GM03348 (cell line): ENCODE data around the gene ARHGEF12.
A peak's percentile ranks its signal among the peaks of the same experiment; 100 is the strongest.
"Not testable (repeated sequence)": the region's sequence is repeated elsewhere in the genome, so short reads cannot be mapped to it uniquely, and the experiment has no call there.

ENCODE experiments used
- DNase-seq: peaks from one replicate; pipeline ENCODE4 v3.0.0; 2012; ENCODE audit warnings: low spot score

The ARHGEF12 gene

DNA sequence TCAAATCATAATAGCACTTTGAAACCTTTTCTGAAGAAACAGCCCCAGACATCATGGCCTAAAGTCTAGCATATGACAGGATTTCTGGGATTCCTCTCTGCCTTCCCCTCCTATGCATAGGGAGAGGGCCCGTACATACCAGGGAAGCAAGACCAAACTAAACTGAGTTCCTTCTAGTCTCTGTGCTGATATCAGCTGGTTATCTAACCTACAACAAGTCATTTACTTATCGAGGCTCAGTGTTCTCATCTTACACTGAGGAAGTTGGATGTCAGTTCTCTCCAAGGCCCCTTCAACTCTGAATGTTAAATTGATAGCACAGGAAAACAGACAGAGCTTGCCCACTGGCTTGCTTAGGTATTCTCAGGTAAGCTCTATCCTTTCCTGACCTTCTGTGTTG, 158.4 kb downstream of the ARHGEF12 start:
- no peak for DNase-seq

DNA sequence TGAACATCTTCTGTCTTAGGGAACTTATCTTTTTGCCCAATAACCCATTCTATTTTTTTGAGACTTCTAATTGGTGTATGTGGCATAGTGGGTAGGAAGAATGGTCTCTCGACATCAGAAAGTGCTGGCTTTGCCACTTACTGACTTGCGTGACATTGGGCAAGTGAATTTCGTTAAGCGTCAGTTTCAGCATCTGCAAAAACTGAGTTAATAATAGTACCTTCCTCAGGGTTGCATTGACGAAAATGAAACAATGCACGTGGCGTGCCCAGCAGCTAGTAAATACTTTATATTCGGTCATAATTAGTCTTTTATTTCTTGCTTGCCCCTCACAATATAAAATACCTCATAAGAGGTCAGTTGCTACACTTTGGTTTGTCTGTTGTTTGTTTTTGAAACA, 162.9 kb downstream of the ARHGEF12 start:
- DNase-seq, result no peak

DNA sequence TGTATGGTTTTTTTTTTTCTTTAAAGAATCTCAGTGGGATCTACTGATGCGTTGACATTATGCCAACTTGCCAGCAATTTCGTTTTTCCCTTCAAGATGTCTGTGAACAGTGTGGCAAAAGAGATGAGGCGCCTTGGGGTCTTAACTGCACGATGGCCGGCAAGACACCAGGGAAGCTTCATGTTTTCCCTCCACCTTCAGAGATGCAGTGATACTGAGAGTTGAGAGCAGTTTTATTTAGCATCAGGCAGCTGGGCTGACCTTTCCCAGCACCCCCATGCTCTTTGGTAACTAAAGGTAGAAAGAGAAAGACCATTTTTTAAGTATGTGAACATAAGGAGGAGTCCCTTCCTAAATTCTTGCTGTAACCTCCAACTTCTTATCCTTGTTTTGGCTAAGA, 163.6 kb downstream of the ARHGEF12 start:
- DNase-seq, result no peak

GRCh38 chr11:120500414-120501071, 164.3 kb downstream of the ARHGEF12 start:
- no peak for DNase-seq

DNA sequence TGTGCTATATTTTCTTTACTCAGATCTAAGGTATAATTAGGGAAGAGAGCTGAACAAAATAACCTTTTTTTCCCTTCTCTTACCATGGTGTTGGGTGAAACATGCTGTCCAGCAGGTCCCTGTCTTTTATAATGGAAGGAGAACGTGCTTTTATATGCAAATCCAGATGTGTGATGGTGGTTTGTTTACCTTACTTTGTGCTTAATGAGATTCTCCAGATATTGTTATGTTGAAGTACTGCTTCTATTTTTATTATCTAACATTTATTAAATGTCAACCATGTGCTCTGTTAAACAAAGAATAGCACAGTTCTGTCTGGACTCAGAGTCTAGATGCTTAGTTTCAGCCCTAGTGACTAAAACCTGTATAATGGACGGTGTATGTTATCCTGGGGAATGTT, 165.2 kb downstream of the ARHGEF12 start:
- no peak for DNase-seq

GRCh38 chr11:120501976-120502755, 166.0 kb downstream of the ARHGEF12 start:
- no peak for DNase-seq

GRCh38 chr11:120503529-120503928, 167.3 kb downstream of the ARHGEF12 start:
- DNase-seq, result not testable (repeated sequence)

DNA sequence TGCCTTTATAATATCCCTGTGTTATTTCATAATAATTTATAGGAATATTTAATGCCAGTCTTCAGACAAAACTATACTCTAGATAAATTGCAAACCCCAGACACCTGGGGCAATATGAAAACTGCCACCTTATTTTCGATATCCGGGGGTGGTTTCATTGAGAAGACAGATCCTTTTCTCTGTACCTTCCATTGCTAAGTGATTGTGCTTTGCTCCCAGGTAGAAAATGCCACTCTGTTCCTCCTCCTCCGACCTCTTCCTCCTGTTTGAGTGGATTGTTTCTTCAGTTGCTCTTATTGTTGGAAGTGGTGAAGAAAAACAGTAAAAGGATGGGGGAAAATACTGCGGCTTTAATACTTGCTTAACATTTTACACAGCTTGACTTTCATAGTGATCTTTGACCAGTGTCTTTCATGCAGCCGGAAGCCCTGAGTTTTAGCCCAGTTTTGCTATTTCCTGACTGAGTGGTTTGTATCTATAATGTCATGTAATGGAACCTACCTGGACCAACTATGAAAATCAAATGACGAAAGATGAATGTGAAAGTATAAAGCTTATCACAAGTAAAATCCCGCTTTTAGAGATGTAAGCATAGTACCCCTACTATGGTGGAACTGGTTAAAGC, 169.7 kb downstream of the ARHGEF12 start:
- no peak for DNase-seq

DNA sequence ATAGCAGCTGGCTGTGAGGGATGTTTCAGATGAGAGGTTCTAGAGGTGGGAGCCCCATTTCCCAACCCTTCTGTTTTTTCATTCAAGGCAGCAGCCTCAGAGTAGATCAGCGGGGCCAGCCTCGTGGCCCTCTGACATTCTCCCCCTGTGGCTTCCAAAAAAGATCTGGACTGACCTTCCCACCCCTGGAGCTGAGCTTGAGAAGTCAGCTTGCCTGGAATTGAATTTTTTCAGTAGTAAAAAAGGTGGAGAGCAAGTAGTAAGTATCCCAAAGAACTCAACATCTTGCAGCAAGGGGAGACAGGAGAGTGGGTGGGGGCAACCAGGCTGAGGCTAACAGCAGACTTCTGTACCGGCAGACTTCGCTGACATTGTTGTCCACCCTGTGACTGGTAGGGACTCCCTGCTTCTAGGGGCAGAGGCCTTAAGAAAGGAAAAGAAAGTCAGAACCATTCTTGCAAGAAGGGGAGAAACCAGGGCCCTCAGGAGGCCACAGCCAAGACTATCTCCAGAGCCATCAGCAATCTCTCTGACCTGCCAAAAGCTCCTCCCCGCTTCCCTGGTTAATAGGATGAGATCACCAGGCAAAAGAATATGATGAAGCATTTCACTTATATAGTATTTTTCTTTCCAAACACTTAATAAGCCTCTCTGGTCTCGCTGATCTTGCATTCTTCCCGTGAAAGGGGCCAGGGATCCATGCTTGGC, 173.3 kb downstream of the ARHGEF12 start:
- no peak for DNase-seq

DNA sequence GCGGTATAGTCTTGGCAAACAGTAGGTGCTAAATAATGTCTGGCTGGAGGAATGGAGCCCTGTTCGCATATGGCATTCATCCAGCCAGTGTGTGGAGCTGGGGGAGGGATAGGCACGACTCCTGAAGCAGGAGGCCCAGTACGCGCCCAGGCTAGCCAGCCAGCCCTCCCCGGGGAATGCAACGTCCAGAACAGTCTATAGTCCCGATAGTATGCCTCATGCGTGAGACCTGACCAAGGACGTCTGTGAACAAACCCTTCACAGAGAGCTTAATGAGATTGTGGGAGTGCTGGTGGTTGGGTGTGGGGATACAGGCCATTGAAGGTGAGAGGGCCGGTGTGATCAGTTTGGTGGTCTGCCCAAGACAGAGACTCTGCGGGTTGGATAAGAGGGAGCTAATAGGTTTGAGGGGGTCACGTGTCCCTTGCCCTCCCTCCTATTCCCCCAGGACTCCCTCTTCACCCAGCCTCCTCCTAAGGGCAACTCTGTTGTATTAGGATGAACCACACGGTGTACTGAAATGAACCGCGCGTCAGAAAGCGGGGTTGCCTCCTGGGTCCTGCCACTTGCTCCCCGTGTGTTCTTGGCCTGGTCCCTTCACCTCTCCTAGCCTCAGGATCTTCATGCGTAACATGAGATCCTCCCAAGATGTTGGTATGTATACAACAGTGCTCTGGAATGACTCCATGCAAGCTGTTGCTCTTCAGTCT, 174.3 kb downstream of the ARHGEF12 start:
- DNase-seq, result no peak

GRCh38 chr11:120511116-120511819, 175.1 kb downstream of the ARHGEF12 start, which contains the start of gene GRIK4:
TSS of gene GRIK4 (plus strand) at chr11:120511748. CDS start at chr11:120660319, 148,571 bp downstream.
- peak; percentile 95 for DNase-seq

- DNase-seq, result no peak
Observed at GRCh38 chr11:120511820-120512738, 175.9 kb downstream of the ARHGEF12 start.

- no peak for DNase-seq
Observed at GRCh38 chr11:120512739-120513435, 176.7 kb downstream of the ARHGEF12 start.

- DNase-seq, result no peak
Observed at GRCh38 chr11:120513436-120514315, 177.5 kb downstream of the ARHGEF12 start.

- DNase-seq, result no peak
Observed at GRCh38 chr11:120514541-120515121, 178.4 kb downstream of the ARHGEF12 start.

DNA sequence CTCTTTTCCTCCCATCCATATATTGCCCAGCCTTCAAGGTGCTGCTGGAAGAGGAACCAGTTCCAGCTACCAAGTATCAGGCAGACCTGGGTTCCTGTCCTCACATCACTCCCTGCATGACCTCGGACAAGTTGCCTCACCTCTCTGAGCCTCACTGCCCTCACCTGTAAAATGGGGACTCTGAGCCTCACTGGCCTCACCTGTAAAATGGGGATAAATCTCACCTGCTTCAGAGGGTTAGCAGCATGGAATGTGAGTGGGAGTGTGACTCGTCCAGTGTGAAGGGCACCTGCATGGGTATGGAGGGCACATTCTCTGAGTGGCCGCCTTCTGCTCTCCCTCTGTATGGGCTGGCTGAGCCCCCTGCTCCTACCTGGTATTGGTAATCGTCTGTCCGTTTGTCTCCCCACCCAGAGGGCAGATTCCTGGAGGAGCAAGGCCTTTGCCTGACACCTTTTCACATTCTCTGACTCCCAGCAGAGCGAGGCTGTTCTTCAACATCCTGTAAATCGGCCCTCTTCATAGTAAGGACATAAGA, 179.0 kb downstream of the ARHGEF12 start:
- DNase-seq, result no peak
